ENCODE measurements around the gene HDAC5.

Gene HDAC5

GRCh38 chr17:44159519-44160210, 36.2 kb upstream of the HDAC5 start:
- TF ChIP-seq, protein P1, sequence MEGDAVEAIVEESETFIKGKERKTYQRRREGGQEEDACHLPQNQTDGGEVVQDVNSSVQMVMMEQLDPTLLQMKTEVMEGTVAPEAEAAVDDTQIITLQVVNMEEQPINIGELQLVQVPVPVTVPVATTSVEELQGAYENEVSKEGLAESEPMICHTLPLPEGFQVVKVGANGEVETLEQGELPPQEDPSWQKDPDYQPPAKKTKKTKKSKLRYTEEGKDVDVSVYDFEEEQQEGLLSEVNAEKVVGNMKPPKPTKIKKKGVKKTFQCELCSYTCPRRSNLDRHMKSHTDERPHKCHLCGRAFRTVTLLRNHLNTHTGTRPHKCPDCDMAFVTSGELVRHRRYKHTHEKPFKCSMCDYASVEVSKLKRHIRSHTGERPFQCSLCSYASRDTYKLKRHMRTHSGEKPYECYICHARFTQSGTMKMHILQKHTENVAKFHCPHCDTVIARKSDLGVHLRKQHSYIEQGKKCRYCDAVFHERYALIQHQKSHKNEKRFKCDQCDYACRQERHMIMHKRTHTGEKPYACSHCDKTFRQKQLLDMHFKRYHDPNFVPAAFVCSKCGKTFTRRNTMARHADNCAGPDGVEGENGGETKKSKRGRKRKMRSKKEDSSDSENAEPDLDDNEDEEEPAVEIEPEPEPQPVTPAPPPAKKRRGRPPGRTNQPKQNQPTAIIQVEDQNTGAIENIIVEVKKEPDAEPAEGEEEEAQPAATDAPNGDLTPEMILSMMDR (IDR thresholded peaks at IDR 0.05; ENCODE audit: low read length): no peak
- no peak for TF ChIP-seq EZH2 (IDR thresholded peaks at IDR 0.05; ENCODE audit: borderline replicate concordance, low read length)
- H3K9ac ChIP-seq (ENCODE audit: low read length): no peak overlapping the region

DNA sequence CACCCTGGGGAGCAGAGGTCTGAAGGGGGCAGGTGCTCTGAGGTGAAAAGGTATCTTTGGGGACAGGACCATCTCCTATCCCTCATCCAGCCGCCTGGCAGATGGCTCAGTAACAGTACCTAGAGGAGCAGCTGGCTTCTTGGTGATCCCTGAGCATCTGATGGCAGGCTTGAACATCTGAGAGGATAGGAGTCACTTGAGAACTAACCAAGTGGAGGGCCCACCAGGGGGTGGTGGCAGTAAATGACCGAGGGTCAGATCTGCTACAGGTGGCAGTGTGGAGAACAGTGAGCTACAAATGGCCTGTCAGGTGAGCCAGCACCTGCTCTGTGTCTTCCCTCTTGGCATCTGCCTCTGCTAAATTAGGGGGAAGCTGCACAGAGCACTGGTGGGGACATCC, 32.0 kb upstream of the HDAC5 start:
- Histone ChIP-seq H3K27me3 (ENCODE audit: insufficient read depth, low read length) (no peaks in the 10 kb centered on the region), H3K36me3 (ENCODE audit: insufficient read depth, low read length) (peaks cover 27% of the 10 kb centered on the region), H4K20me1 (ENCODE audit: insufficient read depth, low read length) (no peaks in the 10 kb centered on the region), H3K9me2 (ENCODE audit: low read depth, low read length) (no peaks in the 10 kb centered on the region), H3K4me1 (ENCODE audit: insufficient read depth, low read length, severe bottlenecking) (no peaks in the 10 kb centered on the region), H3K27ac (ENCODE audit: low read depth, low read length, poor library complexity, severe bottlenecking) (no peak overlapping the region), H2AFZ (ENCODE audit: low read length) (no peak overlapping the region), H3K9ac (ENCODE audit: low read length) (no peak overlapping the region), H3K4me3 (ENCODE audit: low read depth, low read length, poor library complexity, severe bottlenecking) (no peak overlapping the region), H3F3A (ENCODE audit: insufficient read depth, low read length) (no peaks in the 10 kb centered on the region), H3K79me2 (ENCODE audit: insufficient read depth, low read length) (no peaks in the 10 kb centered on the region; the same call in 1 of the 2 replicates), H3K4me2 (ENCODE audit: low read length) (no peak overlapping the region), H3K9me3 (ENCODE audit: low read length) (no peaks in the 10 kb centered on the region)
- TF ChIP-seq, protein P1 (IDR thresholded peaks at IDR 0.05; ENCODE audit: low read length): no peak
- TF ChIP-seq EZH2 (IDR thresholded peaks at IDR 0.05; ENCODE audit: borderline replicate concordance, low read length): no peak

More at GRCh38 chr17:44159519-44160210, 36.2 kb upstream of the HDAC5 start:
- Histone ChIP-seq H3K9me2 (ENCODE audit: low read depth, low read length) (no peaks in the 10 kb centered on the region), H3K27ac (ENCODE audit: low read depth, low read length, poor library complexity, severe bottlenecking) (no peak overlapping the region), H3K36me3 (ENCODE audit: insufficient read depth, low read length) (peaks cover 21% of the 10 kb centered on the region), H3K4me1 (ENCODE audit: insufficient read depth, low read length, severe bottlenecking) (no peaks in the 10 kb centered on the region), H3K79me2 (ENCODE audit: insufficient read depth, low read length) (no peaks in the 10 kb centered on the region), H3K4me2 (ENCODE audit: low read length) (no peak overlapping the region), H4K20me1 (ENCODE audit: insufficient read depth, low read length) (no peaks in the 10 kb centered on the region), H3K4me3 (ENCODE audit: low read depth, low read length, poor library complexity, severe bottlenecking) (no peak overlapping the region), H3K27me3 (ENCODE audit: insufficient read depth, low read length) (no peaks in the 10 kb centered on the region), H3F3A (ENCODE audit: insufficient read depth, low read length) (no peaks in the 10 kb centered on the region), H2AFZ (ENCODE audit: low read length) (no peak overlapping the region), H3K9me3 (ENCODE audit: low read length) (no peaks in the 10 kb centered on the region)

- Histone ChIP-seq H3K27ac (ENCODE audit: low read depth, low read length, poor library complexity, severe bottlenecking) (no peak overlapping the region), H4K20me1 (ENCODE audit: insufficient read depth, low read length) (no peaks in the 10 kb centered on the region), H3K9ac (ENCODE audit: low read length) (no peak overlapping the region), H3K4me1 (ENCODE audit: insufficient read depth, low read length, severe bottlenecking) (no peaks in the 10 kb centered on the region), H3K9me3 (ENCODE audit: low read length) (no peaks in the 10 kb centered on the region), H3K36me3 (ENCODE audit: insufficient read depth, low read length) (peaks cover 34% of the 10 kb centered on the region), H3F3A (ENCODE audit: insufficient read depth, low read length) (no peaks in the 10 kb centered on the region), H3K27me3 (ENCODE audit: insufficient read depth, low read length) (no peaks in the 10 kb centered on the region), H3K79me2 (ENCODE audit: insufficient read depth, low read length) (no peaks in the 10 kb centered on the region; the same call in 1 of the 2 replicates), H2AFZ (ENCODE audit: low read length) (no peak overlapping the region), H3K4me3 (ENCODE audit: low read depth, low read length, poor library complexity, severe bottlenecking) (no peak overlapping the region), H3K4me2 (ENCODE audit: low read length) (no peak overlapping the region), H3K9me2 (ENCODE audit: low read depth, low read length) (no peaks in the 10 kb centered on the region)
- TF ChIP-seq EZH2 (IDR thresholded peaks at IDR 0.05; ENCODE audit: borderline replicate concordance, low read length): no peak
- TF ChIP-seq, protein P1 (IDR thresholded peaks at IDR 0.05; ENCODE audit: low read length): no peak
Observed at GRCh38 chr17:44152875-44153274, 29.4 kb upstream of the HDAC5 start.

Data from OCI-LY1 (cell line).